ENCODE measurements around the gene XRN1.
A peak's percentile ranks its signal among the peaks of the same experiment; 100 is the strongest.
"Not testable (repeated sequence)": the region's sequence is repeated elsewhere in the genome, so short reads cannot be mapped to it uniquely, and the experiment has no call there.

XRN1 gene

DNA sequence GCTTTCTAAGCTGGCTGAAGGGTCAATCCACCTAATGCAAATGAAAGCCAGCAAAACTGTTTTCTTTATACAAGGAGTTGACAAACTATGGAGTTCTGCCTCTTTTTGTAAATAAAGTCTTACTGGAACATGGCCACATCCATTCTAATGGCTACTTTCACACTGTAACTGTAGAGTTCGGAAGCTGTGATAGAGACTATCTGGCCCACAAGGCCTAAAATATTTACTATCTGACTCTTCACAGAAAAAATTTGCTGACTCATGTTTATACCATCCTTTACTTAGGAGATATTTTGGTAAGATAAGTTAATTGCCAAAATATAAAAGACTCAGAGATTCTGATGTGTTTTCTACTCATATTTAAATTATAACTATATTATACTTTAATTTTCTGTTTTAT, 128.7 kb downstream of the XRN1 start:
- no peak for DNase-seq

DNA sequence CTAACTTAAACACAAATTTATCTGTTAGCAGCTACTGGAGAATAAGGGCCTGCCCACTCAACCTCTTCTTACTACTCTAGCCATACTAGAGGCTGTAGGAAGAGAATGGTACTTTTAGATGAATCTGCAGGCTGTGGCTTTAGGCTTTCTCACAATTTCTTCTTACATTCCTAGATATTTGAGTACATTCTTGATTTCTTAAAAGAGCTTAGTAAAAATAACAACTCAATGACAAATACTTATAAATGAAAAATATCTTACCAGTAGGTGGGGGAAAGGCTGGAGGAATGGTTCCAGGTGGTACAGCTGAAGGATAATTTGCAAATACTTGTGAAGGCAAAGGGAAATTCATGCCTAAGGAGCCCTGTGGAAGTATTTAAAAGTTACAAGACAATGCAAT, 129.5 kb downstream of the XRN1 start:
- no peak for DNase-seq

DNA sequence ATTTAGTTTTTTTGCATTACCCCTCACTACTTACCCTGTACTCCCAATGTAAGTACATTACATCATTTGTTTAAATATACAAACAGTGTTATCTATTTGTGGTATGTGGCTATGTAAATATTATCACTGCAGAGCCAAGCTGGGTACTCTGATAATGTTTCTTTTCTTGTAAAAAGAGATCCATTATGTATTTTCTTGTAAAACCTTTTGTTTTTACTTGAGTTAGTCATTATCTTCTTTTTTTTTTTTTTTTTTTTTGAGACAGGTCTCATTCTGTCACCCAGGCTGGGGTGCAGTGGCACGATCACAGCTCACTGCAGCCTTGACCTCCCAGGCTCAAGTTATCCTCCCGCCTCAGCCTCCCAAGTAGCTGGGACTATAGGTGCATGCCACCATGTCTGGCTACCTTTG, 131.9 kb downstream of the XRN1 start:
- not testable (repeated sequence) for DNase-seq

DNA sequence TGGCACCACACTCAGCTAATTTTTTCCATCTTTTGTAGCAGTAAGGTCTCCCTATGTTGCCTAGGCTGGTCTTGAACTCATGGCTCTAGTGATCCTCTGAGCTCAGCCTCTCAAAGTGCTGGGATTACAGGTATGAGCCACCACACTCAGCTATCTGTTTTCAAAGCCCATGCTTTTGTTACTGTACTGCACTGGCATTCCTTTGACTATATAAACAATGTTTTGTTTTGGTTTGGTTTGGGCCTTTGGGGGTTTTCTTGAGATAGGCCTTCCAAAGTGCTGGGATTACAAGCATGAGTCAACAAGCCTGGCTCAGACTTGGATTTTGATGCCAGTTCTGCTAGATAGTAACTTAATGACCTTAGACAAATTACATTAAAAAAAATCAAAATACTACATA, 132.8 kb downstream of the XRN1 start:
- no peak for DNase-seq

DNA sequence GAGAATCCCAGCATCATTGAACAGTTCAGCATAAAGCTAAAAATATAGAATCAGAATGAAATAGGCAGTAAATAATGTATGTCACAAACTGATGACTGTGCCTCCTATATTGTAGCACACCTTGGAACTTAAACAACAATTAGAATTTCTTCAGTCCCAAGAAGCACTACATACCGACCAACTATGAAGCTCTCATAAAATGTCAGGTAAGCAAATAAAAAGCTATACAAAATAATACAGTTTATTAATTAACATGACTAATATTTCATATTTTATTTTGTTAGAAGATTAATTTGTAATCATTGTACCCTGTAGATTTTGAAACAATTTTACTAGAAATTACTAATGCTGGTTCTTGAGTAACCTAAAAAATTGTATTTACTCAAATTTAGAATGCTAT, 137.4 kb downstream of the XRN1 start:
- no peak for DNase-seq

DNA sequence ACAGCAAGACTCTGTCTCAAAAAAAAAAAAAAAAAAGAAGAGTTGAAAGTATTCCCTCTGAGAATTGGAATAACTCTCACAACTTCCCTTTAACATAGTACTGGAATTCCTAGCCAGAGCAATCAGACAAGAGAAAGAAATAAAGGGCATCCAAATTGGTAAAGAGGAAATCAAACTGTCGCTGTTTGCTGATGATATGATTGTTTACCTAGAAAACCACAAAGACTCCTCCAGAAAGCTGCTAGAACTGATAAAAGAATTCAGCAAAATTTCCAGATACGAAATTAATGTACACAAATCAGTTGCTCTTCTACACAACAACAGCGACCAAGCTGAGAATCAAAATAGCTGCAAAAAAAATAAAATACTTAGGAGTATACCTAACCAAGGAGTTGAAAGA, 145.0 kb downstream of the XRN1 start:
- not testable (repeated sequence) for DNase-seq

DNA sequence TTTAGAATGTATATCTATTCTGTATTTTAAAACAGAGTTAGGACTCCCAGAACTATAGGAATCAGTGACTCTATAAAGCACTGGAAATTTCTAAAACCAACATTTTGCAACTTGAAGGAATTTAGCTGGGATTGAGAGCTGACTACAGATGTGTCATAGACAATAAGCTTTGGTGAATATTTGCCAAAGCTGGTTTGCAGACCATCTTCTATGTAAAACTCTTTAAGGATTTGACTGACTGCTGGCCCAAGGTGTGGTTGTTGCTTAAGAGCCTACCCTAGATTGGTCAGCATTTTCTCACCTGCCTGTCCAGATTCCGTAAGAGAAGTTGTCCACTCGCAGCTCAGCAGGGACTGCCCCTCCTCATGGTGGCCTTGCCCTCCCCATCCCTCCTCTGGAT, 149.2 kb downstream of the XRN1 start:
- no peak for DNase-seq

GRCh38 chr3:142296507-142296906, 151.3 kb downstream of the XRN1 start:
- DNase-seq = no peak

DNA sequence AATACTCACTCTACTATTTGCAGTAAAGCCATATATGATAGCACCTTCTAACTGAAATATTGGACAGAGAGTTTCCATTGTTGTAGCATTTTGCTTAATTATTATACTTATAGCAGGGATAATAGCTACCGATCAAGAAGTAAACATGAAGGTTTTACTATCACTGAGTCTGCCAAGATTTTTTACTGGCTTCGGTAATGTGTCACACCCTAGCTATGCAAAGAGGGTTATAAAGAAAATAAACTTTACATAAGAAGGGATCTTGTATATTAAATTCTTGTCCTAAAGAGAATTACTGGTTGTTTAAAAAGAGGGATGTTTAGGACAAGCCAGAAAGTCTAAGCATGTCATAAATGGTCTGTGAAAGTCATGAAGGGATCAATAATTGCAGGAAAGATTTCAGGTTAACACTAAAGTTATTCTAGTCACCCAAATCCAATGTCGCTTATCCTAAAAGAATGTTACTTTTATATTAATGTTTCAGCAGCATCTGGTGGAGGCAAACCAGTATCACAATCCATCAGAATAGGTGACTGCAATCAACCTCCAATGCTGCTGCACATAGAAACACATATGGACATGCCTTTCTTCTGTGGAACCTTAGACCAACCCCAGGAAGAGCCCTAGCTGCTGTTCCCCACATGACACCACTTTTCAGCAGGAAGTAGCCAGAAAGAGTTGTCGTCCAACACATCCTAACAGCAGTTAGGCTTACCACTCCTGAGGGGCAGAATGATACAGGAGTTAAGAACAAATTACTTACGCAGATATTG, 159.8 kb downstream of the XRN1 start:
- no peak for DNase-seq

DNA sequence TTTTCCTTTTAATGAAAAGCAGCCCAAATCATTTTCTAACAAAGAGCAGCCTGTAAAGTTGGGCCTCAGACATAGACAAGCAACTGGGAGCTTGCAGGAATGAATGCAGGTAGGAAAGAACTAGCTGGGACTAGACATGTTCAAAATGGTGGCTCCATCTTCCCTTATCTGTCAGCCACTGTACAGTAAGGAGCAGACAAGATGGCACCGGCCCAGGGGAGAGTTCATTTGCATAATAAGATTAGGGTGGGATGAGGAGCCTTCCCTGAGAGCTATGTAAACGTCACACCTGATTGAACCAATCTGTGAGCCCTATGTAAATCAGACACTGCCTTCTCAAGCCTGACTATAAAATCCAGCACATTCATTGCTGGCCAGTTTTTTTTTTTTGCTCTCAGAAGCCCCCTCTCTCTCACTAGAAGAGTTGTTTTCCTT, 162.7 kb downstream of the XRN1 start:
- no peak for DNase-seq

DNA sequence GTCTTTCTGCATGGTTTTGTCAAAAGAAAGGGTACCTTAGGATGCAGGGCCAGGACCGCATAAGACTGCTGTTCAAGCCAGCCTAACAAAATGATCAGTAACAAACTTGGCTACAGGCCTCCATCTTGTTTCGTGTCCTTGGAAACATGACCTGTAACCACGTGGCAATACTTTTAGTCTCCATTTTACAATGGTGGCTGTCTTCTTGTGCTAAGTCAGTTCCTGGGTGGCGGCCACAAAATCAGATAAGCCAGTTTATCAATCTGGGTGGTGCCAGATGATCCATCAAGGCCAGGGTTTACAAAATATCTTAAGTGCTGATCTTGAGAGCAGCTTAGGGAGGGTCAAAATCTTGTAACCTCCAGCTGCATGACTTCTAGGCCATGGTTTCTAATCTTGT, 165.3 kb downstream of the XRN1 start:
- DNase-seq = no peak

GRCh38 chr3:142281474-142281873, 166.4 kb downstream of the XRN1 start:
- no peak for DNase-seq

- peak; percentile 51 for DNase-seq
Measured at GRCh38 chr3:142279965-142280590, 167.8 kb downstream of the XRN1 start.

- no peak for DNase-seq
Measured at GRCh38 chr3:142278451-142278850, 169.4 kb downstream of the XRN1 start.

DNA sequence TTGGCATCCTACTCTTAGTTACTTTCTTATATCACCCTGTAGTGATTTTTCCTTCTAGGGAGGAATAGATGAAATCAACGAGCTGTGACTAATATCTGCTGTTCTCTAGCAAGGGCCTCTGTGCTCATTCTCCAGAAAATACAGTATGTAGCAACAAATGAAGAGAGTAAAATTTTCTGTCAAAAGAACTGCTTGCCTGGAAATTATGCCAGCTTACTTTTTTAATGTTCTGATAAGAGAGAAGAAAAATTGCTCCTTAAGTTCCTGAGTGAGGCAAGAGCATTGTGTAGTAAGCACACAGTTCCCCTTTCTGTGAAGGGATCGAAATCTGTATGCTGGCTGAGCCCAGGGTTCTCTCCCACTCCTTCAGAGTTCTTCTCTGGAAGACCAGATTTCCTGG, 171.1 kb downstream of the XRN1 start:
- DNase-seq = no peak

- DNase-seq = no peak
Measured at GRCh38 chr3:142275856-142276255, 172.0 kb downstream of the XRN1 start.

GRCh38 chr3:142274908-142275307, 172.9 kb downstream of the XRN1 start:
- no peak for DNase-seq

DNA sequence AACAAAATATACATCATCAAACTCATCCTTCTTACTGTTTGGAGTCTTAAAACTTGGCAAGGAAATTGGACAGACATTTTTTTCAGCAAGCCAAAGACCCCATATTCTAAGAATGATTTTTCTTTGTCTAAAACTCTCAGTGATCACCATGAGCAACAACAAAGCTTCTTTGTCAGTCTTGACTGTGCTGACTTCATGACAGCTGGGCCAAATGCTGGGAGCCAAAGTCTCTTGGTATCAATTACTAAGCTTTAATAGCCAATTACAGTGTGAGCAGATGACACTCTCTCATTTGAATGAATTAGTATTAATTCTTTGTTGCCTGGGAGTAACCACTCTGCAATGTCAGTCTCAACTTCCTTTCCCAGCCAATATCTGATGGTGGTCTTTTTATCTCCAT, 174.3 kb downstream of the XRN1 start:
- DNase-seq = no peak

DNA sequence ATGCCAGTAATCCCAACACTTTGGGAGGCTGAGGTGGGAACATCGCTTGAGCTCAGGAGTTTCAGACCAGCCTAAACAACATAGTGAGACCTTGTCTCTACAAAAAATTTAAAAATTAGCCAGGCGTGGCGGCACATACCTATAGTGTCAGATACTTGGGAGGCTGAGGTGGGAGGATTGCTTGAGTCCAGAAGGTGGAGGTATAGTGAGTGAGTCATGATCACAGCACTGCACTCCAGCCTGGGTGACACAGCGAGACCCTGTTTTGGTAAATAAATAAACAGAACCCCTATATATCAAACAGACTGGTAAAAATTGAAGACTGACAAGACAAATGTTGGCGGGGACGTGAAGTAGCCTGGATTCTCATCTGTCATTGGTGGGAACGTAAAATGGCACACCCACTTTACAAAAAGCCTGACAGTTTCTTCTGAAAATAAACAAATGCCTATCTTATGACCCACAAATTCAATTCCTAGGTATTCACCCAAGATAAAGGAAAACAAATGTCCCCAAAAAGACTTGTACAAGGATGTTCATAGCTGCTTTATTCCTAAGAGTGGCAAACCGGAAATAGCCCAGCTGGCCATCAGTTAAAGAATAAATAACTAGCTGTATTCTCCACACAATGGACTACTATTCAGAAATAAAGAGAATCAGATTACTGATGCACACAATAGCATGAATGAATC, 175.5 kb downstream of the XRN1 start:
- DNase-seq = no peak

GRCh38 chr3:142270407-142270806, 177.4 kb downstream of the XRN1 start:
- DNase-seq = no peak

- no peak for DNase-seq
Measured at GRCh38 chr3:142269767-142270166, 178.1 kb downstream of the XRN1 start.

GRCh38 chr3:142268426-142268825, 179.4 kb downstream of the XRN1 start:
- DNase-seq = no peak

GRCh38 chr3:142267269-142267668, 180.6 kb downstream of the XRN1 start:
- no peak for DNase-seq

DNA sequence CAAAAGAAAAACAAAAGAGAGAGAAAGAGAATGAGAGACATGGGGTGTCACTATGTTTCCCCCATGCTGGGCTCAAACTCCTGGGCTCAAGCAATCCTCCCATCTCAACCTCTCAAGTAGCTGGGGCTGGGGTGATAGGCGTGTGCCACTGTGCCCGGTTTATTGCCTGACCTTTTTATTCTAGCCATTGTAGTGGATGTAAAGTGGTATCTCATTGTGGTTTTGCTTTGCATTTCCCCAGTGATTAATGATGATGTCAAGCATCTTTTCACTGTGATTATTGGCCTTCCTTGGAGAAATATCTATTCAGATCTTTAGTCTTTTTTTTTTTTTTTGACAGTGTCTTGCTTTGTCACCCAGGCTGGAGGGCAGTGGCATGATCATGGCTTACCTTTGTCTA, 184.7 kb downstream of the XRN1 start:
- no peak for DNase-seq

Measured in femur (tissue), 1 donor.